GM13977 (cell line): ENCODE data around the gene MECP2.

Source experiments
- DNase-seq: peaks from one replicate; pipeline ENCODE4 v3.0.0; 2012; ENCODE audit warnings: low spot score
- CTCF ChIP-seq: IDR thresholded peaks from 2 replicates; pipeline ENCODE4 v1.5.1; 2012; ENCODE audit warnings: mild to moderate bottlenecking, control low read depth; ENCODE audit not compliant: insufficient read depth; ENCODE audit errors: extremely low read depth, missing control alignments
- in situ Hi-C: fragments of 300-500 bp; cut with MboI; formaldehyde crosslinking; loops from one replicate; pipeline ENCODE4 v1.12.0; 2022; ENCODE audit warnings: low sequenced_read_pairs, low pct_unique_long_range_greater_than_20kb, mixed read lengths, inconsistent platforms; ENCODE audit not compliant: unreplicated experiment

MECP2 gene

GRCh38 chrX:154048398-154048797 lies 49.1 kb downstream of the MECP2 start:
- no peak for TF ChIP-seq CTCF
- in situ Hi-C loops = no loop called here
- DNase-seq = no peak

- TF ChIP-seq CTCF = no peak
- DNase-seq = no peak
- in situ Hi-C loops = no loop called here
Measured at GRCh38 chrX:154046940-154047610, 50.4 kb downstream of the MECP2 start.

GRCh38 chrX:154046031-154046781 lies 51.3 kb downstream of the MECP2 start:
- in situ Hi-C loops = no loop called here
- no peak for TF ChIP-seq CTCF
- DNase-seq = no peak

GRCh38 chrX:154044091-154044490 lies 53.4 kb downstream of the MECP2 start:
- no peak for TF ChIP-seq CTCF
- in situ Hi-C loops = no loop called here
- no peak for DNase-seq

GRCh38 chrX:154043003-154043763 lies 54.3 kb downstream of the MECP2 start:
- in situ Hi-C loops = no loop called here
- no peak for DNase-seq
- no peak for TF ChIP-seq CTCF

GRCh38 chrX:154040863-154041262 lies 56.7 kb downstream of the MECP2 start:
- in situ Hi-C loops = no loop called here
- no peak for DNase-seq
- no peak for TF ChIP-seq CTCF
